GM20431 (cell line): ENCODE results near the gene ANGEL1.

Experiments used
- in situ Hi-C: fragments of 300-500 bp; cut with MseI, MboI; formaldehyde crosslinking; loops from one replicate; pipeline ENCODE4 v1.15.0; 2020; ENCODE audit warnings: low sequenced_read_pairs; ENCODE audit not compliant: unreplicated experiment

The ANGEL1 gene

GRCh38 chr14:76741074-76741473, 71.6 kb downstream of the ANGEL1 start:
- in situ Hi-C loops: no loop called here
